Measurements from ENCODE around the gene MRPS22.
A peak's percentile ranks its signal among the peaks of the same experiment; 100 is the strongest.
"Not testable (repeated sequence)": the region's sequence is repeated elsewhere in the genome, so short reads cannot be mapped to it uniquely, and the experiment has no call there.

The MRPS22 gene

DNA sequence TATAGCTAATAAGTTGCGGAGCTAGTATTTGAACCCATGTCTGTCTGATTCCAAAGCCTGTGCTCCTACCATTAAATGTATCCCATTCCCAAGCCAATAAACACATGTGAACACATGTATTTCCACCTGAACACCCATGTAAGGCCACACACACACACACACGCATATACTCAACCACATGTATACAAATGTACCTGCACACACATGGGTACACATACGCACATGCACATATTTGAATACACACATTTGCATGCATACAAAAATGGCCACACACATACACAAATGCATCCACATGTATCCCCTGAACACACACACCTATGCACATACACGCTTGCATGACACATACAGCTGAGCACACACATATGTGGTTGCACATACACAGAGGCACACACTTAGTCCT is 5.4 kb upstream of the MRPS22 start:
- no peak for DNase-seq (ENCODE audit: low read depth in 2 of 2)

DNA sequence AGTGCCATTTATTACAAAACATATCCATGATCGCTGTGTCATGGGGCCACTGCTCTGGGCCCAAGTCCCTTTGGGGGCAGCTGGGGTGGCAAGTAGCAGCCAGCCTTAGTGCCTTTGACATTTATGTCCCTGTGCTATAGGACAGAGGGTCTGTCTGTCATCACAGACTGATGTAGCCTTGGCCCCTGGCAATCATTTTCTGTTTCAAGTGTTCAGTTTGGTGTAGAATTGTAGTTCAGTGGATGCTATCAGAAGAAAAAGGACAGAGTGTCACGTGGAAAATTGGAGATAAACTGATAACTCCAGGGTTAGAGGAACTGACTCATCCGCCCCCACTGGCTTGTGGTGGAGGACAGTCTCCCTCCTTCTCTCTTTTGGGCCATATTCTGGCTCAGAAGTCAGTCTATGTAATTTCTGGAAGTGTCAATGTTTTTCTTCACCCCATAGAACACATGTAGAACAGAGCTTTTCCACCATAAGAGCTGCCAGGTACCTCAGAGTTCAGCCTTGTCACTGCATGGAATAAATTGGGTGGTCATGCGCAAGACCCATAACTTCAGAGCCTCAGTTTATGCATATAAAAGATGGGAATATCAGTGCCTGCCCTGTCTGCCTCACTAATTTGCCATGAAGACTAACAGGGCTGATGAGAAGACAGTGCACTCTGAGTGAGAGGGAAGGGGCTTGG is 4.5 kb upstream of the MRPS22 start:
- DNase-seq (ENCODE audit: low read depth in 2 of 2), result peak in 1 of 2 donors; percentile 22

DNA sequence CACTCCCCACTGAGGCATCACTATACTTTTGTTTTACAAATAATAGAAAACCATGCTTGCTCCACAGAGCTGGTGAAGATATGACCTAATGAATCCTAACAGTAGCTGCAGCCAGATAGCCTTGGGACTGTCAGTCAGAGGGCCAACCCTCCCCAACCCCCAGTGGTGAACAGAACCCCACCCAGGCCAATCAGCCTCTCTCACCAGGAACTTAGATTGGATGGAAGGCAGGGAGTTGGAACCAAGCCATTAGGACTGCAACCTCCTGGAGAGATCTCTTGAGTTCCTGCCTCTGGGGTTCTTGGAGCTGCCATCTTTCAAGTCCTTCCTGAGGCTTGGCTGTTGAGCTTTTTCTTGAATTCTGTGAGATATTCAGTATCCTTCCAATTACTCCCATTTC is 3.0 kb upstream of the MRPS22 start:
- no peak for DNase-seq (ENCODE audit: low read depth in 2 of 2)

DNA sequence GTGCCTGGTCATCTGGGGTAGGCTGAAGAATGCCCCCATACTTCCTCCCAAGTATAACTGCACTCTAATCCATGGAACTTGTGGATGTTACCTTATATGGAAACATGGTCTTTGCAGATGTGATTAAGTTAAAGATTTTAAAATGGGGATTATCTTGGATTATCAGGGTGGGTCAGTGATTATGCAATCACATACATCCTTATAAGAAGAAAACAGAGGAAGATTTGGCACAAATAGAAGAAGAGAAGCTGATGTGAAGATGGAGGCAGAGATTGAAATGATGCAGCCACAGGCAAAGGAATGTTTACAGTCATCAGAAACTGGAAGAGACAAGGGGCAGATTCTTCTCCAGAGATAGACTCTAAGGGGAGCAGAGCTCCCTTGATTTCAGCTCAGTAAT is 1.8 kb upstream of the MRPS22 start:
- DNase-seq (ENCODE audit: low read depth in 2 of 2), result no peak

DNA sequence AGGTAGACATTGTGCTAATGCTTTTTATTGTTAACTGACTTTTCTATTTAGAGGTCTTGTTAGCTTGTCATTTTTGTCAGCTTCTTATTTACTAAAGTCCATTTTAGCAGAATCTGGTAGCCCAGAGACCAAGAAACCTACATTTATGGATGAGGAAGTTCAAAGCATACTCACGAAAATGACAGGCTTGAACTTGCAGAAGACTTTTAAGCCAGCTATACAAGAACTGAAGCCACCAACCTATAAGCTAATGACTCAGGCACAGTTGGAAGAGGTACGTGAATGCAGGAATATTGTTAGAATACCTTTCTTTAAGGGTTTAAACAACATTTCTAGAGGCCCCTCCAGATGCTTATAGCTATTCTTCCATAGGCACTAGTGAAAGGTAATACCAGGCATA is 3.0 kb downstream of the MRPS22 start:
- no peak for DNase-seq (ENCODE audit: low read depth in 2 of 2)

DNA sequence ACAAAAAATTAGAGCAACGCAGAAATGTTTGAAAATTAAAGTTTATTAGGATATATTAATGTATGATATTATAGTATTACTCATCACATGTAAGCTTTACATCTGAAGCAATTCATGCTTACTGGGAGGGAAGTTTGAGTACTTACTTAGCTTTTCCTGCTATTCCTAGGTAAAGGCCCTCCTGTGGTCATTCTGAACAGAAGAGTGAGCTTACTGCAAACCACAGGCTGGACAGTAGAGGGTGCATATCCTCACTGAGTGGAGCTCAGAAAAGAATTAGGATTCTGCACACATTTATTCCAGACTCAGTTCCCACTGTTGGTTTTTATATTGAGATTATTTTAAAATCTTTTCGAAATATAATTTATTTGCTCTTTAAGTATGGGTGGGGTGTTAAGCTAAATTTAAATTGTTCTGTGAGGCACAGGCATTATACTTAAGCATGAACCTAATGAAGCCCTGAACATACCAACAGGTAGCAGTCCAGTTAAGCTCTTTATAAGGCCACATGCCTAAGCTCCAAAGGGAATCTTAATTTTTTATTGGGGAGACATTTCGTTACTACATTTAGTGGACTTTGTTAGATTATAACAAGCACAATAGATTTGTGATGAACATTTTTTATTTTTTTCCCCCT is 10.2 kb downstream of the MRPS22 start:
- no peak for DNase-seq (ENCODE audit: low read depth in 2 of 2)

DNA sequence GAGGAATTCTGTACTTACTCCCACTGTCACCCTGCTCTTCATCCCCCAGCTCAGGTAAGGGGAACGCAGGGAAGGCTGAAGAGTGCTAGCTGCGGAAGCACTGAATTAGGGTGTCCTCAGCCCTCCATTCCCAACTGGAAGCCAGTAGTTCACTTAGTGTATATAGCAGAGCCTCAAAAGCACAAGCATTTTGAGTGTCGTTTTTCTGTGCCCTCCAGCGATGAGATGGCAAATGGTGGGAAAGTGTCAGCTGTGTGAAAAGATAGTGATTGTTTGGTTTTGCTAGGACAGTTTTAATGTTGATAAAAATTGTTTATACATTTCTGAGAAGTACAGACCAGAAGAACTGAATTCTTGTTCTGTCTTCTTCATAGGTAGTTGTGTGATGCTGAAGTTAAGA is 10.8 kb downstream of the MRPS22 start:
- DNase-seq (ENCODE audit: low read depth in 2 of 2), result no peak

DNA sequence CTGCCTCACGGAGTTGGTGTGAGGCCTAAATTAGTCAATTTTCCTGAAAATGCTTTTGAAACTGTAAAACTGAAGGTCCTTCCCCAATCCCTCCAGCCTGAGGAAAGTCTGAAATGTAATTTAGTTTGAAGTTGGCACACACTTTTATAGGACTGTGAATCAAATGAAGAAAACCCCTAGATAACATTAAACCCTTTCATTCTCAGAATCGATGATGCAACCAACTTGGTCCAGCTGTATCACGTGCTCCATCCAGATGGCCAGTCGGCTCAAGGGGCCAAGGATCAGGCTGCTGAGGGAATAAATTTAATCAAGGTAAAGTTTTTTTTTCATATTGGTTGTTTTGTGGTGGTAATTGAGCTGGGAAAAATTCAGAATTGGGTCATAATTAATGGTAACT is 11.7 kb downstream of the MRPS22 start:
- DNase-seq (ENCODE audit: low read depth in 2 of 2), result no peak

DNA sequence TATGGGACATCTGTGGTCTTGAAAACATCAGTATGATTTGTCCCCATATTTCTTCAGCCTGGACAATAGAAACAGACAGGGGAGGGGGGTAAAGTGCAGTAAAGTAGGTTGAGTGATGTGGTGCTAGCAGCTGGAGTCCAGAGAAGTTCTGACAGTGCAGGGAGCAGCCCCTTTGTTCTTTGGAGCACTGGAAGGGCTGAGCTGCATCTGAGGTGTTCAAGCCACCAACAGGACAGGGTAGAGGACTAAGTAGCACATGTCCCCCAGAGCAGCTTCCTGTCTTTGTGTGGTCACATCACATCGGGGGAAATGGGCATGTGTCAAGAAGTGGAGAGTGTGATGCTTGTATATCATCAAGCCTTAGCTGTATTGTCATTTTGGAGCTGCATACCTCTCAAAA is 12.1 kb downstream of the MRPS22 start:
- DNase-seq (ENCODE audit: low read depth in 2 of 2), result no peak

DNA sequence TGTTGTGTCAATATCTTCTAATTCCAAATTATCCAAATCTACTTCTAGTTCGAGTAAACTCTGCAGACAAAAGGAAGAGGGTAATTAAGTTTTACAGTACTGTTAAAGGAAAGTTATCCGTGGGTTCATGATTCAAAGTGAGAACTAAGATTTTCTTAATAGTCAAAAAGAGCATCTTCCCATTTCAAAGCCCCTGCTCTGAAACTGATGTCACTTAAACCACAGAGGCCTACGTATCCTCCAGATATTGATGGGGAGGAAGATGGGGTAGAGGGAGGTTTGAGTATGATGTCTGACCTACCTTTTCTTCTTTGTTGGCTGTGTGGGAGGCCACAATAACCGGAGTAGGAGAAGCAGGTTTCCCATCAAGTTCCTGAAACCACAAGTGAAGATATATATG is 14.1 kb downstream of the MRPS22 start:
- DNase-seq (ENCODE audit: low read depth in 2 of 2), result no peak

DNA sequence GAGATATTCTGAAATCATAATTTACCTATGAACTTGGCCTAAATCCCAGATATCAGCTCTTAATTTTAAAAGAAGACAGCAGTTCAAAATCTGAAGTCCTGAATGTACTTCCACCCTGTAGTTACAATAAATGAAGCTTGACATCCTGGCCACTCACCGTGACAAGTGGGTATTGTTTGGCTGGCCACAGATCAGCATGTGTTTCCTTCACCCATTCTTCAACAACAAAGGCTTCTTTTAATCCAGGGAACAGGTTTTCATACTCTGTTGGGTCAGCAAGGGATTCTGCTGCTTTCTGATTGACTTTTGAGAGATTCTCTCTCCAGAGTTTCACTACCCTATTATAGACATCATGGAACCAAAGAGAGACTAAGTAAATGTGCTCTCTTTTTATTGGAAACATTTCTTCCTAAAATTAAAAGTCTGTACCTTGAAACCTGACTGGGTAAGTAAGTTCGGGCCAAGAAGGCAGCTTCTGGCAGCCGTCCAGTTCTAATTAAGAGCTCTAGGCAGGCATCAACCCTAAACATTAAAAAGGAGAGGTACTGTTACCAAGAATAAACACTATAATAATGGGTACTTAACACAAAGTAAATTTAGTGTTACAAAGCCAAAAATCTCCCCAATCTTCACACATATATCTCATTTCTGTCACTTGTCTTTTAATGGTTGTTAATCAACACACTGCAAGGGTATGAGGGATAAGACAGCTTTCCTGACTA is 15.2 kb downstream of the MRPS22 start:
- no peak for DNase-seq (ENCODE audit: low read depth in 2 of 2)

DNA sequence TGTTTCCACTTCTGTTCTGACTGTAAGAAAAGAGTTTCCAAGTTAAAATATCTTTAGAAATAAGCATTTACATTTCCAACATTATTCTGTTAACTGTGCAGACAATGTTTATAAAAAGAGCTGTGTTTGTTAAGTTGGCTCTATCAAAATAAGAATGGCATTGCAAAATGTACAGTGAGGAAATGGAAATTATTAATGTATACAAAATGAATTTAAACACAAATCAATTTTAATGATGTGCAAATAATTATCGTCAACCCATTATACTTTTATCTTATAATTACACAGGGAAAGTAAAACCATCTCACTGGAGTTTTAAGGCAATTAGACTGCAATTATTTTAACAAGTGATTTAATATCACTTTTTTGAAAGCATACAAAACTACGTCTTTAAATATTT is 17.5 kb downstream of the MRPS22 start:
- DNase-seq (ENCODE audit: low read depth in 2 of 2), result no peak

DNA sequence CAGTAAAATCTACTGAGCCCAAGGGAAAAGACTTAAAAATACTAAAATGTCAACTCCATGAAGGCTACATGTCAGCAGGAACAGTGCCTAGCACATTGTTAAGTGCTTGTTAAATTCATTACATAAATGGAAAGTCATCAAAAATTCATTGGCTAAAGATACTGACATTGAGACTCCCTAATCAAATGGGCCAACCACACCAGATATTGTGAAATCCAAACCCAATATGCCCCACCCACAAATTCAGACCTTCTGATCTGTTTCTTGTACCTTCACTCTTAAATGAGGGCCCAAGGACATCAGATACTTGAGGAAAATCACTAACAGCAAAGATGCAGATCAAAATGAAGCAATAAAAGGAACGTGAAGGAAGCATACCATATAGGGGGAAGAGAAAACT is 20.7 kb downstream of the MRPS22 start:
- no peak for DNase-seq (ENCODE audit: low read depth in 2 of 2)

DNA sequence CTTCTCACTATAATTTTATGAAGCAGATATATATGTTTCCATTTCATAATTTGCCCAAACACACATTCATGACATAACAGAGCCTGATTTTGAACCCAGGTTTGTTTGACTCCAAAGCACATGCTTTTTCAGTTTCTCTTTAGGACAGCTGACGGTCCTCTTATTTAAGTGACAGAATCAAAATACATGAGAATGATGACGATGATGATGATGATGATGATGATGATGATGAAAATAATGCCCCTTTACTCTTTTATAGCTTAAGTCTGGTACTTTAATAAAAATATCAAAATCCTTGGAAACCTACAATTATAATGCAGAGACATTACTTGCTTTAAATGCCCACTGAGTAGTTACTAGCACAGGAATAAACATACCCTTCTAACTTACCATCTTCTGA is 30.3 kb downstream of the MRPS22 start:
- DNase-seq (ENCODE audit: low read depth in 2 of 2), result no peak

DNA sequence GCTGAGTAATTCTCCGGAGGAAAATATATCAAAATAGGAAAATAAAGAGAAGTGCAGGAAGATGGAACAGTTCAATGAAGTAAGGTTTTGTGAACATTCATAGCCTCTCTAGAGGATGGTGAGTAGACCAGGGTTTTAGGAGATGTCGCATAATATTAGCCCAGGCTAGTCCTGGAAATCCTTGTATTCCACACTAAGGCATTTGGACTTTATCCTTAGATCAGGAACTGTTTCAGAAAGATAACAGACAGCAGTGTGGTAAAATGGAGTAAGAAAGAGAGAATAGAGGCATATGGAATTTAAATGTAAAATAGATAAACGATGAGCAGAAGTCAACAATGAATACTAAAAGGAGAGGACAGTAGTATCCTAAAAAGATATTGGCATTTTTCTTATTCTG is 33.6 kb downstream of the MRPS22 start:
- DNase-seq (ENCODE audit: low read depth in 2 of 2), result no peak

DNA sequence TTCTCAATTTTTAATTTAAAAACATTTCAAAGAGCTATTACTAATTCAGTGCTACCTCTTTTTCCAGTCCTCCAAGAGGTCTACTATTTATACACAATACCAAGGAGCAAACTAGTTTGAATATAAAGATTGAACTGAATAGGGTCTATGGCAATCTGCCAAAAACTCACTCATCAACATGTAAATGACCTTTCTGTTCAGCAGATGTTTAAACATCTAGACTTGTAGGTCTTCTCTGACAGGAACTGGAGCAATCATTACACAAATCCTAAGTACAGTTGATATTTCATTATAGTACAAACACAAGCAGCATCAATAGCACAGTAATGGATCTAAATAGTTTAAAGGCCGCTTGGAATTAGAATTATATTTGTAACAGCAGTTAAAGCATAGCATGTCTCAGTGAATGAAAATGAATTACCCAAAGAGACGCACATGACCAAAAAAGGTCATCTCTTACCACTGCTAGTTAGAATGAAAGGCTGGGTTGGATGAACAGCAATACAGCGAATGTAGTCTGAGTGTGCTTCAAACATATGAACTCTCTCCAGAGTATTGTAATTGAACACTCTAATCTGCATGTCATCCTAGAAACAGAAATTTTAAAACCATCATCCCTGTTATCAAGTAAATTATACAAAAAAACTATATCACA is 34.9 kb downstream of the MRPS22 start:
- DNase-seq (ENCODE audit: low read depth in 2 of 2), result no peak

DNA sequence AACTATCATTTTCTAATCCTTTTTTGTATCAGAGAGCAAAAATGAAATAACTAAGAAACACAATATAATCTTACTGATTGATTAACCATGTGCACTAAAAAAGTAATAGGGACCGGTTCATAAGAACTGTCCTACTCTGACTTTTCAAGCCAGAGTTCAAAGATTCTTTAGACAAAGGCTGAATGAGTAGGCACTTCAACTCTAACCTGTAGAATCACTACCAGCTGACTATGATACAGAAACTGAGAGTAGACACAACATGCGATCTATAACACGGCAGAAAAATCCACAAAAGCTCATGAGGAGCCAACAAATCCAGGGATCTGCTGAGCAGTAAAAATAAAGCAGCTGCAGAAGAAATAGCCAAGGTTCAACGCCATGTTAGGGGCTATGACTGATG is 36.8 kb downstream of the MRPS22 start:
- no peak for DNase-seq (ENCODE audit: low read depth in 2 of 2)

DNA sequence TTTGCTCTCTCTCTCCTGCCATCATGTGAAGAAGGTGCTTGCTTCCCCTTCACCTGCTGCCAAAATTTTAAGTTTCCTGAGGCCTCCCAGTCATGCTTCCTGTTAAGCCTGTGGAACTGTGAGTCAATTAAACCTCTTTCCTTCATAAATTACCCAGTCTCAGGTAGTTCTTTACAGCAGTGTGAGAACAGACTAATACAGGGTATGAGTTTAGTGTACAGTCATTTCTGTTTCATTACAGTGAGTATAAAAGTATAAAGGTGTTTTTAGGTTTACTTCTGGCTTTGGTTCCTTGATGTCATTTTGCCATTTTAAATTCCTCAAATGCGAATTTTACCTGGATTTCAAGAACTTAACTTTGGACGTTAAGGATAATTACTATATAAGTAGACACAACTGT is 38.5 kb downstream of the MRPS22 start:
- not testable (repeated sequence) for DNase-seq (ENCODE audit: low read depth in 2 of 2)

DNA sequence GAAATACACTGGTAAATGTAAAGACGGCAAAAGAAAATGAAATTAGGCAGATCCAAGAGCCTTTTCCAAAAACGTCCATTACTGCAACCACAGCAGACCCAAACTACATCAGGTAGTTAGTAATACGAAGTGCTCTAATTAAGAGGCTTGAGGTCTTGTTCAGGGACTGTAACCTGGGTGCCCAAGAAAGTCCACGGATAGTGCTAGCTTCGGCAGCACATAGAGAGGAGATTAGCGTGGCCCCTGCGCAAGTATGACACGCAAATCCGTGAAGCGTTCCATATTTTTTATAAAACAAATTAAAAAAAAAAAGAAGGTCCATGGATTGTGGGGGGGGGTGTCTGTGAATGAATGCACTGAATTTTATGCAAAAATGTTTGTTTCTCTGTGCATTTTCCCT is 44.3 kb downstream of the MRPS22 start:
- DNase-seq (ENCODE audit: low read depth in 2 of 2), result no peak

DNA sequence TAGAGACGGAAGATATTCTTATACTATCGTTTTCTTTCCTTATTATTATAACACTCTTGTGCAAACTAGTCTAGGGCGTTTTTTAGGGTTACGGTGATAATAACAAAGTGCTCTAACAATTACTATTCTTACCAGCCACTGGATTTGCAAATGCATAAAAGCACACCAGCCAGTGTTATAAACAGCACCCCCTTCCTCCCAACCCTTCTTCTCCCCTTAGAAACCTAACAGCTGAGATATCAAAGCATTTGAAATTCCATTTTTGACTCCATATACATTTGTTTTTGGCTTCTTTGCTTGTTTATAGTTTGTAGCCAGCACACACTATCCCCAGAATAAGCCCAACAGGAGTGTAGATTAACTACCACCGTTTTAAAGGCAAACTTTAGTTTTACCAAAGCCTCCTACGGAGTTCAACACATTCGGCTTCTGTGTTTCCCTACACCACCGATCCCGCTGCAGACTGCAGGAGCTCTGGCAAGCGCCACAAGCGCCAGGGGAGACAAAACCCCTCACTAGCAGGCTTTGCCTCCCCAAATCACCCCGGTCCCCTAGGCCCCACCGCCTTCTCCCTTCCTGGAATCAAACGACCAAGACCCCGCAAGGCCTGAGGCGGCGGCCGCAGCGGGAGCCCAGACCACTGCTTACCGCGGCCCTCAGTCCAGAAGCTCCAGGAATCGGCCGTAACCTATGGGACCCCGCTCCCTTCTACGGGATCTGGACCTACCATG is 45.2 kb downstream of the MRPS22 start:
- no peak for DNase-seq (ENCODE audit: low read depth in 2 of 2)

DNA sequence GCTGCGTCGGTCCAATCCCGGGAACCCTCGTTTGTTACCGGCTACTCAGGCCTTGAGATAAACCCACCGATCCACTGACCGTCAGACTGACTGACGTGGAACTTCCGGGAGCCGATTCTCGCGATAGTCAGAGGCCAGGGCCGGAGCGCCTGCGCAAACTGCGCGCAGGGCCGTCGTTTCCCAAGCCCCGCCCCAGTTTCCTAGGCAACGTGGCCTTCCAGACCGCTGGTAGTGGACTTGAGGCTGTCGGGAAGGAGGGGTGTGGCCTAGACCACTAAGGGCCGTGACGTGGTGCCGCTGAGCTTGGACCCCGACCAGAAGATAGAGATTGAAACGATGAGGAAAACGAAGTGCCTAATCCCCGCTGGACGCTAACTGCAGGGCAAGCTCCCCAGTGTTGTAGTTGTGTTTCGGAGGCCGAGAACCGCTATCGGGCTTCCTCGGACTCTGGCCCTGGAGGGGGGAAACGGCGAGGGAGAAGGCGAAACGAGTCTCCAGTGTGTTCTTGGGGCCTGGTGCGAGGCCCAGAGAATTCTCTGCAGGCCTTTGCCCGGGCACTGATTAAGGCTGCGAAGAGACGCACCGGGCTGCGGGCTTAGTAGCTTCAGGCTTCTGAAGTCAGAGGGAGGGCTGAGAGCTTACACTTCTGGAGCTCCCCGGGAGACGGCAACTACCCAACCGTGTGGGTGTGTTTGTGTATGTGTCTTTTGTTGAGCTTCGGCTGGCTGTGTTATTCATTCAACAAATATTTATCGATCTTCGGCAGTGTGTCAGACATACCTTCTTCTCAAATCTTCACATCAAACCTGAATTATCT is 45.9 kb downstream of the MRPS22 start, which contains the start of gene COPB2:
TSS of gene COPB2 (minus strand) at position 96 of the 817 bp plus-strand sequence. CDS start 97 bp downstream, outside the sequence.
- peak; percentile 97 for DNase-seq (ENCODE audit: low read depth in 2 of 2)
